Measurements from ENCODE around the gene PRKCD. TPM values are rescaled to one million over a fixed set of nuclear protein-coding genes. Genes with fewer than 3 reads are reported as not detected.

PRKCD gene
- polyA plus RNA-seq, 5 donors: 38.6 to 54.7 (median 52.4) TPM

- DNase-seq: no peak
Observed at GRCh38 chr3:53230041-53230621, 69.1 kb downstream of the PRKCD start.

GRCh38 chr3:53230789-53231188 lies 69.8 kb downstream of the PRKCD start:
- no peak for DNase-seq

- no peak for DNase-seq
Observed at GRCh38 chr3:53231532-53232511, 70.8 kb downstream of the PRKCD start.

GRCh38 chr3:53232641-53233377 lies 71.8 kb downstream of the PRKCD start:
- DNase-seq: no peak

- no peak for DNase-seq
Observed at GRCh38 chr3:53234130-53234840, 73.3 kb downstream of the PRKCD start.

- DNase-seq: no peak
Observed at GRCh38 chr3:53234841-53235232, 73.8 kb downstream of the PRKCD start.

- no peak for DNase-seq
Observed at GRCh38 chr3:53235545-53235944, 74.5 kb downstream of the PRKCD start.

- DNase-seq: no peak
Observed at GRCh38 chr3:53236112-53236841, 75.3 kb downstream of the PRKCD start.

GRCh38 chr3:53238051-53238850 lies 77.2 kb downstream of the PRKCD start:
- peak; percentile 57 to 60 for DNase-seq

GRCh38 chr3:53238886-53239285 lies 77.9 kb downstream of the PRKCD start:
- DNase-seq: no peak

GRCh38 chr3:53239800-53240199 lies 78.8 kb downstream of the PRKCD start:
- DNase-seq: no peak

GRCh38 chr3:53240989-53241972 lies 80.3 kb downstream of the PRKCD start:
- no peak for DNase-seq

GRCh38 chr3:53242155-53242554 lies 81.1 kb downstream of the PRKCD start:
- no peak for DNase-seq

Other genes starting within 250 kb of the PRKCD start
- 10 to 100 TPM in 1 of 5 donors, 1 to 10 TPM in 4; 7.4 to 10.9 (median 7.9) TPM for gene SFMBT1, start 115.1 kb upstream of the PRKCD start, polyA plus RNA-seq (ENCODE audit: insufficient read depth in 1 of 5, insufficient read length in 5 of 5, low replicate concordance in 1 of 5)
- 10 to 100 TPM; 21.3 to 25.4 (median 24.6) TPM for gene RFT1, start 30.8 kb upstream of the PRKCD start, polyA plus RNA-seq (ENCODE audit: insufficient read depth in 1 of 5, insufficient read length in 5 of 5, low replicate concordance in 1 of 5)
- gene TKT, start 94.8 kb downstream of the PRKCD start, polyA plus RNA-seq (ENCODE audit: insufficient read depth in 1 of 5, insufficient read length in 5 of 5, low replicate concordance in 1 of 5): 100 to 1,000 TPM; 161 to 273 (median 228) TPM
- 10 to 100 TPM; 25.7 to 39.7 (median 31.3) TPM for gene DCP1A, start 186.3 kb downstream of the PRKCD start, polyA plus RNA-seq (ENCODE audit: insufficient read depth in 1 of 5, insufficient read length in 5 of 5, low replicate concordance in 1 of 5)

All from right lung (tissue), 5 donors.